Fibroblast of gingiva (primary cell): ENCODE results near the gene SHB.

Experiments used
- DNase-seq: peaks from one replicate; pipeline ENCODE4 v3.0.0-alpha.2; 2011; ENCODE audit warnings: low read depth

SHB gene

GRCh38 chr9:37935096-37935495, 133.9 kb downstream of the SHB start:
- DNase-seq: no peak

- no peak for DNase-seq
Measured at GRCh38 chr9:37931592-37931991, 137.4 kb downstream of the SHB start.

- peak; percentile 40 for DNase-seq
Measured at GRCh38 chr9:37929441-37929895, 139.6 kb downstream of the SHB start.

GRCh38 chr9:37928552-37929430, 140.2 kb downstream of the SHB start:
- no peak for DNase-seq

- DNase-seq: no peak
Measured at GRCh38 chr9:37927601-37928551, 141.2 kb downstream of the SHB start.

- no peak for DNase-seq
Measured at GRCh38 chr9:37927132-37927531, 141.9 kb downstream of the SHB start.

- DNase-seq: no peak
Measured at GRCh38 chr9:37926737-37927118, 142.3 kb downstream of the SHB start.

GRCh38 chr9:37925786-37926736, 143.0 kb downstream of the SHB start:
- DNase-seq: no peak

GRCh38 chr9:37925006-37925405, 144.0 kb downstream of the SHB start:
- DNase-seq: no peak

GRCh38 chr9:37924538-37924937, 144.5 kb downstream of the SHB start:
- DNase-seq: no peak

GRCh38 chr9:37923796-37924427, 145.1 kb downstream of the SHB start:
- DNase-seq: no peak

GRCh38 chr9:37923118-37923795, 145.8 kb downstream of the SHB start:
- no peak for DNase-seq

- DNase-seq: no peak
Measured at GRCh38 chr9:37922363-37923117, 146.5 kb downstream of the SHB start.

GRCh38 chr9:37921546-37922300, 147.3 kb downstream of the SHB start:
- peak; percentile 43 for DNase-seq

GRCh38 chr9:37921168-37921510, 147.9 kb downstream of the SHB start:
- no peak for DNase-seq

- DNase-seq: no peak
Measured at GRCh38 chr9:37920471-37921167, 148.4 kb downstream of the SHB start.

GRCh38 chr9:37919956-37920335, 149.1 kb downstream of the SHB start:
- no peak for DNase-seq

- no peak for DNase-seq
Measured at GRCh38 chr9:37919246-37919955, 149.6 kb downstream of the SHB start.
